SK-N-MC (cell line): Measurements from ENCODE around the gene PLK5.

Source experiments
- DNase-seq: peaks from one replicate; pipeline ENCODE4 v3.0.0-alpha.2; 2011; ENCODE audit warnings: low read depth, low spot score
- H3K27ac ChIP-seq: fragments of 200-600 bp; sonication (generic); 2 replicates; pipeline ENCODE4 v1.5.1; 2016; ENCODE audit warnings: mixed run types
- H3K36me3 ChIP-seq: fragments of 200-600 bp; sonication (generic); 2 replicates; pipeline ENCODE4 v1.6.1; 2017; ENCODE audit warnings: antibody characterized with exemption, low read length, mixed read lengths; ENCODE audit not compliant: insufficient read depth
- H3K4me3 ChIP-seq: fragments of 200-600 bp; sonication (generic); 2 replicates; pipeline ENCODE4 v1.5.1; 2016
- H3K9ac ChIP-seq: fragments of 200-600 bp; sonication (generic); 2 replicates; pipeline ENCODE4 v1.8.0; 2017; ENCODE audit warnings: mixed run types, mixed read lengths; ENCODE audit not compliant: insufficient read length
- H3K9me3 ChIP-seq: fragments of 200-600 bp; sonication (generic); 2 replicates; pipeline ENCODE4 v1.6.1; 2017; ENCODE audit warnings: low read depth, mild to moderate bottlenecking, antibody characterized with exemption, low read length, moderate library complexity, mixed read lengths
- EZH2 ChIP-seq: fragments of 200-600 bp; sonication (generic); IDR thresholded peaks from one replicate; pipeline ENCODE4 v1.6.1; 2017; ENCODE audit warnings: antibody characterized with exemption
- FOXP2 ChIP-seq: optimal IDR thresholded peaks from 2 replicates; pipeline ENCODE3; 2011; ENCODE audit warnings: mild to moderate bottlenecking, moderate library complexity; ENCODE audit not compliant: insufficient read depth; ENCODE audit errors: extremely low read length, control extremely low read depth
- POLR2AphosphoS5 ChIP-seq: IDR thresholded peaks from 2 replicates; pipeline ENCODE4 v1.6.1; 2012; ENCODE audit warnings: mild to moderate bottlenecking, low read depth, low read length, borderline replicate concordance

Gene PLK5

DNA sequence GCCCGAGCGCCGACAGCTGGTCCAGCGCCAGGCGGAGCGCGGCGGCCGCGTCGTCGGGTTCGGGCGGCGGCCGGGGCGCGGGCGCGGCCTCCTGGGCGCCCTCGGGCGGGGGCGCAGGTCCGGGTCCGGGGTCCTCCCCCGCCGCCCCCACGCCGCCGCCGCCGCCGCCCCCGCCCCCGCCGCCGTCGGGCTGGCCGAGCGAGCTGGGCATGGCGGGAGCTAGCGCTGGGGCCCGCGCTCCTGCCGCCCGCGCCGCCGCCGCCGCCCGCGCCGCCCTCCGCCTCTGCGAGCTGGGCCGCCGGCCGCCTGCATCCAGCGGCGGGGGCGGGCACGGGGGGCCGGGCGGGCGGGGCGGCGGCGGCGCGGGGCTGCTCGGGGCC, 44.0 kb downstream of the PLK5 start:
- H3K4me3 ChIP-seq: no peak overlapping the region
- no peak overlapping the region for H3K27ac ChIP-seq
- no peak for DNase-seq

DNA sequence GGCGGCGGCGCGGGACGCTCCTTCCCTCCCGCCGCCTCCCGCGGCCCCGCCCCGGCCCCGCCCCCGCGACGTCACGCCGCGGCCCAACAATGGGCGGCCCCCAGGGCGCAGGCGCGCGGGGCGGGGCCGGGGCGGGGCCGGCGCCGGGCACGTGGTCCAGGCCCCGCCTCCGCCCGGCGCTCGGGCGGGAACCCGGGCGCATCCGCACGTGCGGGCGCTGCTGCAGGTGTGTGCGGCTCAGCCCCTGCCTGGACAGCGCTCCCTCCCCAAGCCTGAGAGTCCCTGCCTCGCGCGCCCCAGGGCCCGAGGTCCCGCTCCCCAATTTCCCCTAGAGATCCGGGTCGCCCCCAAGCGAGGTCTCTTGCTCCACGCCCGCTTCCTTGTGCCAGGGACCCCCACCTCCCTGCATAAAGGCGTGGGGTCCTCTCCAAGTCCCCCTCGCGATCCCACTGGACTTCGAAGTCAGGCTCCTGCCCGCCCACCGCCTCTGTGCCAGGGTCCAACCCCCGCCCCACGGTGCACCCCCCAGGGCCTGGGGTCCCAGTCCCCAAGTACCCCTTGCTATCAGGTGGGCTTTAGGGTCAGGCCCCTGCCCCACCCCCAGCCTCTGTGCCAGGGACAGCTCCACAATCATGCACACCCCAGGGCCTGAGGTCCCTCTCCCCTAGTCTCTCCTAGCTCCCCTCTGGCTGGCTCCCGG, 44.6 kb downstream of the PLK5 start, which contains the start of gene MEX3D:
Gene MEX3D (minus strand): TSS at position 6 of the 700 bp plus-strand sequence. CDS start 267 bp downstream, outside the sequence.
- peak within 1 kb of the TSS; percentile 89 for H3K9ac ChIP-seq
- no peak for DNase-seq
- TF ChIP-seq EZH2 (no peak), FOXP2 (no peak), POLR2AphosphoS5 (peak; percentile 60; the same call in 1 of the 2 replicates)
- H3K9me3 ChIP-seq: no peaks in the 10 kb centered on the region
- peak within 1 kb of the TSS; percentile 42; the same call in 1 of the 2 replicates for H3K27ac ChIP-seq
- H3K4me3 ChIP-seq: peak within 1 kb of the TSS; percentile 90
- H3K36me3 ChIP-seq: peaks cover 3% of the 10 kb centered on the region; the same call in 1 of the 2 replicates

More for the DNA sequence above, 44.0 kb downstream of the PLK5 start:
- peaks cover 3% of the 10 kb centered on the region; the same call in 1 of the 2 replicates for H3K36me3 ChIP-seq
- H3K9ac ChIP-seq: no peak overlapping the region
- TF ChIP-seq EZH2 (no peak), FOXP2 (no peak), POLR2AphosphoS5 (no peak)
- H3K9me3 ChIP-seq: no peaks in the 10 kb centered on the region

DNA sequence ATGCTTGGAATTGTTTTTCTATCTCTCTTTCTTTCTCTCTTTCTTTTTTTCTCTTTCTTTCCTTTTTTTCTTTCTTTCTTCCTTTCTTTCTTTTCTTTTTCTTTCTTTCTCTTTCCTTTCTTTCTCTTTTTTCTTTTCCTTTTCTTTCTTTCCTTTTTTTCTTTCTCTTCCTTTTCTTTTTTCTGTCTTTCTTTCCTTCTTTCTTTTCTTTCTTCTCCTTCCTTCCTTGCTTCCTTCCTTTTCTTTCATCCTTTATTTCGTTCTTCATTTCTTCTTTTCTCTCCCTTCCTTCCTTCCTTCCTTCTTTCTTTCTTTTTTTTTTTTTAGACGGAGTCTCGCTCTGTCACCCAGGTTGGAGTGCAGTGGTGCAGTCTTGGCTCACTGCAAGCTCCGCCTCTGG, 46.1 kb downstream of the PLK5 start:
- Histone ChIP-seq H3K4me3 (no peak overlapping the region), H3K27ac (no peak overlapping the region), H3K36me3 (peaks cover 3% of the 10 kb centered on the region; the same call in 1 of the 2 replicates), H3K9ac (no peak overlapping the region), H3K9me3 (no peaks in the 10 kb centered on the region)
- TF ChIP-seq EZH2 (no peak), POLR2AphosphoS5 (no peak), FOXP2 (no peak)
- DNase-seq: no peak

DNA sequence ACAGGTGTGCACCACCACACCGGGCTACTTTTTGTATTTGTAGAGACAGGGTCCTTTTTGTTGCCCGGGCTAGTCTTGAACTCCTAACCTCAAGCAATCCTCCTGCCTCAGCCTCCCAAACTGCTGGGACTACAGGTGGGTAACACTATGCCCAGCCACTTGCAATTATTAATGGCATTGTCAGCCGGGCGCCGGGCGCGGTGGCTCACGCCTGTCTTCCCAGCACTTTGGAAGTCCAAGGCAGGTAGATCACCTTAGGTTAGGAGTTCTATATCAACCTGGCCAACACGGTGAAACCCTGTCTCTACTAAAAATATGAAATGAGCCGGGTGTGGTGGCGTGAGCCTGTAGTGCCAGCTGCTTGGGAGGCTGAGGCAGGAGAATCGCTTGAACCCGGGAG, 47.0 kb downstream of the PLK5 start:
- TF ChIP-seq POLR2AphosphoS5 (no peak), EZH2 (no peak), FOXP2 (no peak)
- H3K9ac ChIP-seq: no peak overlapping the region
- no peak for DNase-seq
- H3K27ac ChIP-seq: no peak overlapping the region
- H3K9me3 ChIP-seq: no peaks in the 10 kb centered on the region
- H3K4me3 ChIP-seq: no peak overlapping the region
- H3K36me3 ChIP-seq: no peaks in the 10 kb centered on the region; the same call in 1 of the 2 replicates

DNA sequence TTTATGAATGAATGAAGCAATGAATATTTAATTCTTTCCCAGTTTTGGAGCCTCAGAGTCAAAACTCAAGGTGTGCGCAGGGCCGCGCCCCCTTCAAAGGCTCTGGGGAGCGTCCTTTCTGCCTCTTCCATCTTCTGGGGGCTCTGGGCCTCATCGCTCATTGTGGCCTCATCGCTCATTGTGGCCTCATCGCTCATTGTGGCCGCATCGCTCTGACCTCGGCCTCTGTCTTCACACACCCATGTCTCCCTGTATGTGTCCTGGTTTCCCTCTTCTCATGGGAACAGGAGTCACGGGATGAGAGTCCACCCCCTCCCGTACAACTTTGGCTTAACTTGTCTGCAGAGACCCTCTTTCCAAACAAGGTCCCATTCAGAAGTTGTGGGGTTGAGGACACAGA, 47.5 kb downstream of the PLK5 start:
- no peak for TF ChIP-seq EZH2
- no peak for TF ChIP-seq POLR2AphosphoS5
- no peak for TF ChIP-seq FOXP2
- H3K9ac ChIP-seq: no peak overlapping the region
- H3K36me3 ChIP-seq: no peaks in the 10 kb centered on the region
- H3K4me3 ChIP-seq: no peak overlapping the region
- no peaks in the 10 kb centered on the region for H3K9me3 ChIP-seq
- DNase-seq: no peak
- no peak overlapping the region for H3K27ac ChIP-seq

DNA sequence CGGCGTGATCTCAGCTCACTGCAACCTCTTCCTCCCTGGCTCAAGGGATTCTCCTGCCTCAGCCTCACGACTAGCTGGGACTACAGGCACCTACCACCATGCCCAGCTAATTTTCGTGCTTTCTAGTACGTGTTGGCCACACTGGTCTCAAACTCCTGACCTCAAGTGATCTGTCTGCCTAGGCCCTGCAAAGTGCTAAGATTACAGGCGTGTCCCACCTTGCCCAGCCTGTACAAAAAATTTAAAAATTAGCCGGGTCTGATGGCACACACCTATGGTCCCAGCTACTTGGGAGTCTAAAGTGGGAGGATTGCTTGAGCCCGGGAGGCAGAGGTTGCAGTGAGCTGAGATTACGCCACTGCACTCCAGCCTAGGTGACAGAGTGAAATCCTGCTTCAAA, 48.9 kb downstream of the PLK5 start:
- TF ChIP-seq POLR2AphosphoS5: no peak
- no peak for TF ChIP-seq FOXP2
- no peak for TF ChIP-seq EZH2
- Histone ChIP-seq H3K4me3 (no peak overlapping the region), H3K9ac (no peak overlapping the region), H3K9me3 (no peaks in the 10 kb centered on the region), H3K27ac (no peak overlapping the region), H3K36me3 (peaks cover 3% of the 10 kb centered on the region; the same call in 1 of the 2 replicates)
- DNase-seq: no peak

DNA sequence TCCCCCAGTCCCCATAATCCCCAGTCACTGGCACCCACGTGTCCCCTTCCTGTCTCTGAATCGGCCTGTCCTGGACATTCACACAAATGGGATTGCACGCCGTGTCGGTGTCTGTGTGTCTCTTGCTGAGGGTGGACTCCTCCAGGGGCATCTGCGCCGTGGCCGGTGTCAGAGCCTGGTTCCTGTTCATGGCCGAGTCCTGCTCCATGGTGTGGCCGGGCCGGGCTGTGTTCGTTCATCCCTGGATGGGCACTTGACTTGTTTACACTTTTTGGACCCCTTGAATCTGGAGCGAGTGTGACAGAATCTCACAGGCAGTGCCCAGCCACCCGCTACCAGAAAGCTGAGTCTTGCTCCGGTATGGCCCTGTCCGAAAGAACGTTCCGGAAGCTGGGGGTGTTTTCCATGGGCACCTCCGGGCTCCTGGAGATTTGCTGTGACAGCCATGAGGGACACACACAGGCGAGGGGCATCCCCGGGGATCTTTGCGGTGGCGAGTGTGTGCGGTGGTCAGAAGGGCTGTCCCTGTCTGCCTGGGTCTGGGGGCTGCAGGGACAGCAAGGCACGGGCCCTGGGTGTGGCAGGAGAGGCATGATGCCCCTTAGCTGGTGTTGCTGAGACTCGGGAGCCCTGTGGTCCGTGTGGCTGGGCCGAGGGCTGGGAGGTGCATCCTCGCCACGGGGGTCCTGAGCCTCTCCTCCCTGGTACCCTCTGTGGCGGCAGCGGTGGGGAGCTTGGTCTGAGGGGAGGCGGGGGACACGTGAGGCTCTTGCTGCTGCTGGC, 50.7 kb downstream of the PLK5 start:
- Histone ChIP-seq H3K9me3 (no peaks in the 10 kb centered on the region), H3K36me3 (peaks cover 7% of the 10 kb centered on the region; the same call in 1 of the 2 replicates), H3K9ac (no peak overlapping the region), H3K27ac (no peak overlapping the region), H3K4me3 (no peak overlapping the region)
- DNase-seq: no peak
- TF ChIP-seq EZH2: no peak
- TF ChIP-seq POLR2AphosphoS5: peak; percentile 26; the same call in 1 of the 2 replicates
